ENCODE measurements around the gene HARS1.
"Not testable (repeated sequence)": the region's sequence is repeated elsewhere in the genome, so short reads cannot be mapped to it uniquely, and the experiment has no call there.

The HARS1 gene

GRCh38 chr5:140674211-140674610 lies 17.0 kb downstream of the HARS1 start:
- no peak for DNase-seq

DNA sequence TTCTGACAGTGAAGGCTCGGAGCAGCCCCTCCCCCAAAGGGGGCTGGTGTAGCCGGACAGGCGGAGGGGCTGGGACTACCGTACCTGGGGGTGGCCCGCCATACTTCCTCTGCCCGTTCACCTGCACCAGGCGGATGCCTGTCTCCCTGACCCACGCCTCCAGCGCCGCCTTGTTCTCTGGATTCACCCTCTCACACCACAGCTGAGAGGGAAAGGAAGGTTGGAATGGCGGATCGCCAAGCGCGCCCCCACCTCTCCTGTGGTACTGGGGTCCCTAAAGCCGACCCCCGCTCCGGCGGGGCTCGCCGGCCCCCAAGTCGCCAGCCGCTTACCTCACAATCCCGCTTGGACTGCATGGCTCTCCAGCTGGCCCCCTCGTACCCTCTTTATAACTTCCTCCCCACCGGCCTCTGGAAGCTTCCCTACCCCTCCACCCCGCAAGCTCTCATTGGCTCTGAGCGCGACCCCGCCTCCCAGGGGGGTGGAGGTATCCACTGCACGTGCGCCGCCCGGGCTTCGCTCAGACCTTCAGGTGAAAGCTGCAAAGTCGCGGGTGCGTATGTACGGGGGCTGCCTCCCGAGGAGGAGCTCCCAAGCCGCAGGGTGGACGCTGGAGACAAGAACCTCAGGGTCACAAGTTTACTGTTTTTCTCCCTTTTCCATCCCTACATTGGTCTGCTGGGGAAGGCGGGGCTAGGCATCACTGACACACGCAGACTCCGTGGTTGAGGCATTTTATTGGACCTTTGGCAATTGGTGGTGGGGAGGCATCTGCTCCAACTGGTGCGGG lies 17.8 kb downstream of the HARS1 start, which contains the start of gene DND1:
Gene DND1, minus strand, starts transcription at position 390 of the 790 bp plus-strand sequence. Its CDS starts 34 bp downstream, at position 356.
- no peak for DNase-seq

- peak; percentile 6 to 17 for DNase-seq
These were observed 18.5 kb downstream of the HARS1 start for GRCh38 chr5:140672455-140673186.

DNA sequence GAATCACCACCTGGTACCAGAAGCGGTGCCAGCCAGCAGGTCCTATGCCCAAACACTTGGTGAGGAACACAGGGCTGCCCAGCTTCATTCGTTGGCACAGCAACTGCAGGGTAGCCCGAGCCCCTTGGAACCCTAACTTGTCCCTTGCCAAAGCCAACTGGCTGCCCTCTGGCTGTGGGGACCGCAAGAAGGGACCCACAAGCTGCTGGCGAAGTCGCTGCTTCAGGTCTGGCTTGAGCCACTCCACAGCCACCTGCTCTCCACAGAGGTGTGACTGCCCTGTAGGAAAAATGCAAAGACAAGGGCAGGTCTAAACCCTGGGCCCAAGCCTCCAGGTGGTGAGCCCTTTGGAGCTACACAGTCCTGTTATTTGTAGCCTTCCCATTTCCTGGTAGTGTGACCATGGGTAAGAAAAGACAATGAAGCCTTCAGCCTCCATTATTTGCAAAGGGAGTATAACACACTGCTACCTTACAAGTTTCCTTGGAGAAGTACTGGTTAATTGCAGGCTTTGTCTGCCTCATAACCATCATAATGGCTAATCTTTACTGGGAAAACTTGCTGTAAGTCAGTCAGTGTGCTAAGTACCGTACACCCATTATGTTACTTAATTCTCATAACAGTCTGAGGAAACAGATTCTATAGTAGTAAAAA lies 19.6 kb downstream of the HARS1 start:
- DNase-seq = no peak

- not testable (repeated sequence) for DNase-seq
These were observed 20.1 kb downstream of the HARS1 start for GRCh38 chr5:140671035-140671434.

DNA sequence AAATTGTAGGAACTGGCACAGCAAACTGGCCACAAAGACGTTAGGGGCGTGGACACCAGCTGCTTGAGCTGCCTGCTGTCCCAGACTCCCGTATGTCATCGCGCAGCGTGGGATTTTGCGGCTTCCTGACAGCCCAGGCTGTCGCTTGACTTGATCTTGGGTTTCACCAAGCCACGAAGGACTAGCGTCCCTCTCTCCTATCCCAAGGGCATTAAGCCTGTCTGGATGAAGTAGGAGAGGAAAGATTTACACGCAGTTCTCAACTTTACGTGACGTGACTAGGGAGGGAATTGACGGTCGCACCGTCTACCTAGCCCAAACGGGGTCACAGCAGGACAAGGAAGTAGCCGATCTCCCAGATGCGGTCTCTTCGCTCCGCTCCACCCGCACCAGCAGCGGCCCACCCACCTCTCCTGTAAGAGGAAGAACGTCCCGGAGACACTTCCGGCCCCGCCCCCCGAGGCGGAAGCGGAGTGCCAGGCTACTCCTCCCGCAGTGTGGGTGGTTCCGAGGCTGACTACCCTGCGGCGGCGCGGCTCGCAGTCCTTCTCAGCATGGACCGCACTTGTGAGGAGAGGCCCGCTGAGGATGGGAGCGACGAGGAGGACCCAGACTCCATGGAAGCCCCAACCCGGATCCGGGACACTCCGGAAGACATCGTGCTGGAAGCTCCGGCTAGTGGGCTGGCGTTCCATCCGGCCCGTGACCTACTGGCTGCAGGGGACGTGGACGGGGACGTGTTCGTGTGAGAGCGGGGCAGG lies 26.6 kb downstream of the HARS1 start, which contains the start of gene WDR55:
Gene WDR55, plus strand, starts transcription at position 546 of the 761 bp plus-strand sequence. Its CDS starts 9 bp downstream, at position 555.
- DNase-seq = peak; percentile 94

GRCh38 chr5:140664030-140664358 lies 27.2 kb downstream of the HARS1 start:
- DNase-seq = no peak

DNA sequence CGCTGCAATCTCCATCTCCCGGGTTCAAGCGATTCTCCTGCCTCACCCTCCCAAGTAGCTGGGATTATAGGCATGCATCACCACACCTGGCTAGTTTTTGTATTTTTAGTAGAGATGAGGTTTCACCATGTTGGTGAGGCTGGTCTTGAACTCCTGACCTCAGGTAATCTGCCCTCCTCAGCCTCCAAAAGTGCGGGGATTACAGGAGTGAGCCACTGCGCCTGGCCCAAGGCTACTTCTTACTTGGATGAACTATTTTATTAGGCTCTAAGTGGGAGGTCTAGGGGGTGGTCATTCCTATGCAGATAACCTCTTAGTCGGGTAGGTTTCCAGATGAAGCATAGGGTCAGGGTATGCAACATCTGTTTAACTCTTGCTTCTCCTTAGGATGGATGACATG lies 30.8 kb downstream of the HARS1 start:
- not testable (repeated sequence) for DNase-seq

- DNase-seq = no peak
These were observed 32.3 kb downstream of the HARS1 start for GRCh38 chr5:140658870-140659269.

DNA sequence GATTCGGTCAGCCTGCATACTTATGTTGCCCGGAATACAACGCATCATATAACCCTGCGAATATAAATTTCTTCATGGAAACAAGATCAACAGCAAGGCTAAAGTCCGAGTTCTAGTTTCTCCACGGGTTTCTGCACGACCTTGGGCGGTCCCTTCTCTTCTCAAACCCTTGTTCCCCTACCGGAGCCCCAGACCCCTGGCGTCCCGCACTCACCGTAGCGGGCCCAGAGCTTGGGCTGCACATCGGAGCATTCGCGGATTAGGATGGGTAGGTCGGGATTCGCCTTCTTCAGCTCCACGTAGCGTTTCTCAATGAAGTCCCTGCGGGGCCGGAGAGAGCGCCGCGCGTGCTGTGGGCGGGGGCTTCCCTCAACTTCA lies 44.1 kb downstream of the HARS1 start:
- DNase-seq = no peak

DNA sequence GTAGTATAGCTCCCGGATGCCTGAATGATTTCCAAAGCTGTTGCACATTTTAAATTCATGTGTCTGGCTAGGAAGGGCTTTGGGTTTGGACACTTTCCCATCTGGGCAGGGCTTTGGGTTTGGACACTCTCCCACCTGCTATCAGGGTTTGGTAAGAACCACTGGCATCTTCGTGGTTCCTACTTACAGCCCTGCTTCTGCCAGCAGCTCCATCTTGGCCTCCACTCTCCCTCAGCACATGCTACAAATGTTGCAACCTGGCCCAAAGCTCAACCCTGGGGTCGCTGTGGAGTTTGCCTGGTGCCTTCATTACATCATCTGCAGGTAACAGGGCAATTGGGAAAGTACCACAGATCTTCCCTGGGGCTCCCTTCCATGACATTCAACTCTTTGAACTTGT lies 48.5 kb downstream of the HARS1 start:
- no peak for DNase-seq

DNA sequence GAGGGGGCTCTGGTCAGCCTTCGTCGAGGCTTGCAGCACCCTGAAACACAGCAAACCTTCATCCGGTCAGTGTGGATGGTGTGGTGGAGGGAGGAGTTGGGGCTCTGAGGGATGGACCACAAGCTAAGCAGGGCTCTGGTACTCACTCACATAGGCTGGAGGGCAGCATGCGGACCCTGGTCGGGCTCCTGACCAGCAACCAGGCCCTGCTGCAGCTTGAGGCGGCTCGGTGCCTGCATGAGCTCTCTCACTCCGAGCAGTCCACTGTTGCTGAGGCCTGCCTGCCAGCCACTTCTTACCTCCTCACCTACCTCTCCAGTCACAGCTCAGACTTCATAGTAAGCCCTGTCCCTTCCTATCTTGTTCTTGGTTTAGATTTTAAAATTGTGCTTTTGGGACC lies 49.5 kb downstream of the HARS1 start:
- no peak for DNase-seq

DNA sequence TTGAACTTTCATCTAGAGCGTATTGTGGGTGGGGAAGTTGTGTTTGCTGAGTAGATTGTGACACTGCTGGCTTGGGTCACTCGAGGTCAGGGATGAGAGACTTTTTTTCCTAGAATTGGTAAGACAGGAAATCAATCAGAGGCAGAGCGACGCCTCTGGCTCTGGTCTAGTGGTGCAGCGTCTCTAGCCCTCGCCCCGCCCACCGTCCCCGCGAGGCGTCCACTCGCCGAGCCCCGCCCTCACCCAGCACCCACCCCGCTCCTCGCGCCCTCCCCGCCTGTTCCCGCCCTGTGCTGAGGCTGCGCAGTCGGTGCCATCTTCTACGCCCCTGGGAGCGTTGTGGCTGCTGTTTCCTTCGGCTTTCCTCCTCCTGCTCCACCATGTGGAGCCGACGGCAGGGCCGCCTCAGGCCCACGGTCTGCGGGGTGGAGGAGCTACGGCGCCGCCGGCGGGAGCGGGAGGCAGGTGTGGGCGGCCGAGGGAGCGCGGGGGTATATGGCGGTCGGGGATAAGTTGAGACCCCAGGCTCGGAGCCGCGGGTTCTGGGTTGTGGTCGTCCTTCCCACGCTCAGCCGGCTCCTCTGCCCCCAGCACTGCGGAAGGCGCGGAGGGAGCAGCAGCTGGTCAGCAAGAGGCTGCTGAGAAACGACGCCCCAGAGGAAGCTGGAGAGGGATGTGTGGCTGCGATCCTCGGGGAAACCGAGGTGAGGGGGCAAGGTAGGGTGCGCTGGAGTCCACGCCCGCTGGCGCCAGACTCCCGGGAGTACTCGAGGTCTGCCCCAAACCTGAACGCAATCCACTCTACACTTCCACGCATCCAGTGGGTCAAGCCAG lies 51.8 kb downstream of the HARS1 start, which contains the start of gene TMCO6:
Gene TMCO6, plus strand, starts transcription at position 304 of the 834 bp plus-strand sequence. Its CDS starts 77 bp downstream, at position 381.
- peak; percentile 97 to 98 for DNase-seq

DNA sequence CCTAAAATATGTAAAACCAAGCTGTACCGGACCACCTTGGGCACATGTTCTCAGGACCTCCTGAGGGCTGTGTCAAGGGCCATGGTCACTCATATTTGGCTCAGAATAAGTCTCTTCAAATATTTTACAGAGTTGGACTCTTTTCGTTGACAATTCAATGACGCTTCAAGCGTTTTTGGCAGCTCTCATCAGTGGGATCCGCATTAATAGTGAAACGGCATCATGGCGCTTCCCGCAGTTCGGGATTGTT lies 52.3 kb downstream of the HARS1 start:
- not testable (repeated sequence) for DNase-seq

GRCh38 chr5:140637371-140638100 lies 53.6 kb downstream of the HARS1 start:
- DNase-seq = no peak

- DNase-seq = no peak
These were observed 55.6 kb downstream of the HARS1 start for GRCh38 chr5:140635291-140636257.

- no peak for DNase-seq
These were observed 57.1 kb downstream of the HARS1 start for GRCh38 chr5:140634103-140634502.

- no peak for DNase-seq
These were observed 57.7 kb downstream of the HARS1 start for GRCh38 chr5:140633501-140633900.

- DNase-seq = peak; percentile 14 to 72
These were observed 58.1 kb downstream of the HARS1 start, which contains the start of gene CD14 for GRCh38 chr5:140633021-140633471. Gene CD14, minus strand, starts transcription at chr5:140633175. Its CDS starts 104 bp downstream, at chr5:140633071.
